DOHH2 (cell line): ENCODE results near the gene SPEM2.

Experiments
- CTCF ChIP-seq: fragments of 200-600 bp; sonication (generic); IDR thresholded peaks from one replicate; pipeline ENCODE4 v1.5.1; 2014; ENCODE audit warnings: antibody characterized with exemption, mild to moderate bottlenecking, low read depth, low read length; ENCODE audit not compliant: poor library complexity, severe bottlenecking
- EZH2phosphoT487 ChIP-seq: fragments of 200-600 bp; sonication (generic); IDR thresholded peaks from 2 replicates; pipeline ENCODE4 v1.6.1; 2017; ENCODE audit warnings: borderline replicate concordance, mild to moderate bottlenecking, antibody characterized with exemption, low read length, moderate library complexity, mixed read lengths

GRCh38 chr17:7403043-7403726 lies 22.2 kb upstream of the SPEM2 start:
- TF ChIP-seq CTCF (no peak), EZH2phosphoT487 (no peak)
